Heart right ventricle (tissue), 16 donors: ENCODE results near the gene USP2. TPM values are rescaled to one million over a fixed set of nuclear protein-coding genes. Genes with fewer than 3 reads are reported as not detected.
A peak's percentile ranks its signal among the peaks of the same experiment; 100 is the strongest.

Experiments
- ATAC-seq, 8 donors: fragments of 200-7000 bp; cut with Tn5 transposase; one replicate each; pipeline ENCODE4 v1.9.1; 2020; ENCODE audit warnings: mild to moderate bottlenecking in 8 of 8, moderate library complexity in 8 of 8, moderate number of reproducible peaks in 1 of 8
- DNase-seq, 2 donors: peaks; one replicate each; pipeline ENCODE4 v3.0.0-alpha.2; 2020
- H3K27ac ChIP-seq, 10 donors: fragments of 200-600 bp; sonication (generic) in 2 of 10; one replicate each; pipeline versions ENCODE4 v1.5.0 to v1.8.0; 2020 to 2022; ENCODE audit warnings: mild to moderate bottlenecking in 3 of 10
- H3K27me3 ChIP-seq, 7 donors: fragments of 200-600 bp; one replicate each; pipeline ENCODE4 v1.8.0; 2021 to 2022; ENCODE audit warnings: mild to moderate bottlenecking in 2 of 7
- H3K36me3 ChIP-seq, 9 donors: fragments of 200-600 bp; sonication (generic) in 1 of 9; one replicate each; pipeline versions ENCODE4 v1.5.0 to v1.8.0; 2020 to 2022; ENCODE audit warnings: mild to moderate bottlenecking in 2 of 9
- H3K4me1 ChIP-seq, 9 donors: fragments of 200-600 bp; sonication (generic) in 1 of 9; one replicate each; pipeline versions ENCODE4 v1.5.0 to v1.8.0; 2020 to 2022; ENCODE audit warnings: mild to moderate bottlenecking in 4 of 9
- H3K4me3 ChIP-seq, 10 donors: fragments of 200-600 bp; sonication (generic) in 2 of 10; one replicate each; pipeline versions ENCODE4 v1.5.0 to v1.8.0; 2020 to 2022; ENCODE audit warnings: mild to moderate bottlenecking in 7 of 10, moderate library complexity in 2 of 10
- H3K9me3 ChIP-seq, 11 donors: fragments of 200-600 bp in 10 of 11; sonication (generic) in 2 of 11; one replicate each; pipeline versions ENCODE4 v1.5.0 to v1.8.0; 2013 to 2022; ENCODE audit warnings: mild to moderate bottlenecking in 2 of 11, control low read depth in 1 of 11, moderate library complexity in 1 of 11
- CTCF ChIP-seq, 9 donors: fragments of 200-600 bp; sonication (generic) in 2 of 9; IDR thresholded peaks; one replicate each; pipeline versions ENCODE4 v1.5.0 to v1.8.0; 2021 to 2022; ENCODE audit warnings: antibody characterized with exemption in 9 of 9, mild to moderate bottlenecking in 5 of 9, moderate library complexity in 1 of 9
- WGBS, 2 donors: extraction: QIAGEN DNeasy Blood & Tissue Kit; methylation state at CpG; one replicate each; pipeline ENCODE4 v1.1.7; 2013; ENCODE audit warnings: inconsistent platforms in 1 of 2; 5-methylcytosine and 5-hydroxymethylcytosine counted together
- intact Hi-C, 10 donors: fragments of 100-400 bp; cut with DNase I; formaldehyde crosslinking; loops; one replicate each; pipeline versions ENCODE4 v1.11.1 to v1.14.2; 2022
- polyA plus RNA-seq, 2 donors: library from polyadenylated mRNA; stranded (reverse); fragments of 200-250 nt; gene quantifications; one replicate each; pipeline ENCODE4 v1.2.3, GENCODE V29; 2013
- total RNA-seq, 10 donors: library from RNA; stranded (reverse); fragmentation: NEBNext Ultra II Directional in 3 of 10; extraction: Animal tissue kit (Norgen Biotek cat#: 25700) in 3 of 10; gene quantifications; one replicate each; pipeline versions ENCODE4 v1.2.1 to v1.2.4, GENCODE V29; 2021 to 2023
- donor health status: Arrhythmogenic right ventricular cardiomyopathy.
- donor health status: ischemic (EF 13 %, LVEDD 7.1; RV severe dilation, severe dysfunction).
- donor health status: healthy with polysubstance abuse.
- donor health status: DM: no; HTN: yes; CAD: no.
- donor health status: DM: no; HTN: no; CAD: no.
- donor health status: ischemic (EF 25% LVEDD 6.9; RV normal size, moderate dysfunction).
- donor health status: ischemic (EF 25% LVEDD 5.7; RV mildly dilated, moderate dysfunction).
- donor health status: healthy.
- donor health status: DM: yes; HTN: yes; CAD: no.
- donor health status: Ischemic cardiomyopathy.
- donor health status: ischemic (EF 35%, LVEDD 5.7; RV mildly dilated, moderate dysfunction).
- donor health status: nonischemic (EF 11% LVEDD 7.7; RV severe dilation, severe dysfunction).
- donor health status: DM: yes; HTN: yes; CAD: no.
- donor health status: PGD.
- donor health status: ischemic (EF 29% LVEDD 5.4; RV normal size, mild dysfunction).
- donor health status: nonischemic (EF 23%, LVEDD 6.1; RV moderate dilation, normal function).

Gene USP2
- total and polyA plus RNA-seq, 12 donors: 42.0 to 183 (median 130) TPM

DNA sequence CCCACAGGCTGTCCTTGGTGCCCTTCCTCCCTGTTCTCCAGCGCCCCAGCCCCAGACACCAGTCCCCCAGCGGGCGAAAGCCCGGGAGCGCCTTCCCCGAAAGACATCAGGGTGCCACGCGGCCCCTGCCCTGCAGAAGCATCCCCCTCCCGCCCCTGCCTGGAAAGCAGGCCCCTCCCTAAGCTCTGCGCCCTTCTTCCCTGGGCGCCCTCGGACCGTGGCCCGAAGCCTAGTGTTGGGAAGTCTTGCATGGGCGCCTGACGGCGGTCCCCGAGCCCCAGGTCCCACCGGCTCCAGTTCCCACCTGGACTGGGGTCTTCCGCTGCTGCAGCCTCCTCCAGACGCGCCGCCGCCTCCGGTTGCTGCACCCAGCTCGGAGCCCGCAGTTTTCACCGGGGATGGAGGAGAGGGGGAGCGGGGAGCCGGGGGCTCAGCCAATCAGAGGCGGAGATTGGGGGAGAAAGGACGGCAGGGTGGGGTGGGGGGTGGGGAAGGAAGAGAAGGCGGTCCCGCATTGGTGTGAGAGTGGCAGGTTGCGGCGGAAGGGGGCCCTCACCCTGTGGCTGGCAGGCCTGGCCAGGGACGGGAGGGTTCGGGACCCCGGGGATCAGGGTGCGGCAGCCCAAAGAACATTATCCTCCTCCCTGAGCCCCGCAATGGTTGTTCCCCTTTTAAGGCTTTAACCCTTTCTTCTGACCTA, 41.5 kb upstream of the USP2 start, which contains the start of gene THY1:
Gene THY1 (minus strand): TSS at position 364 of the 700 bp plus-strand sequence. CDS start 2,267 bp downstream, outside the sequence.
- Histone ChIP-seq H3K4me3 (peak within 1 kb of the TSS; percentile 4 to 64 (median 60)), H3K27ac (peak within 1 kb of the TSS in 6 of 10 donors; percentile 22 to 75 (median 55)), H3K36me3 (peaks cover 0 to 4% (median 0%) of the 10 kb centered on the region in 9 donors), H3K27me3 (peaks cover 0 to 54% (median 48%) of the 10 kb centered on the region in 7 donors), H3K9me3 (no peaks in the 10 kb centered on the region), H3K4me1 (peaks cover 7 to 33% (median 18%) of the 10 kb centered on the region in 9 donors)
- WGBS, 2 donors: 2 to 4% methylated on average over 41 of the region's 41 CpGs
- DNase-seq (no peak), ATAC-seq (peak in 6 of 8 donors; percentile 27 to 71 (median 44))
- TF ChIP-seq CTCF (IDR thresholded peaks at IDR 0.05): no peak
- intact Hi-C loops: loop anchor here in 1 of 10 donors (5.0 kb wide), 1 partner anchor 49 kb away; no protein-coding TSS in a partner anchor

GRCh38 chr11:119421941-119422808, 40.7 kb upstream of the USP2 start:
- peaks cover 7 to 33% (median 18%) of the 10 kb centered on the region in 9 donors for H3K4me1 ChIP-seq

GRCh38 chr11:119421351-119421750, 39.9 kb upstream of the USP2 start:
- intact Hi-C loops: loop anchor here in 1 of 10 donors (5.0 kb wide), 1 partner anchor 51 kb away; no protein-coding TSS in a partner anchor
- Histone ChIP-seq H3K4me1 (peaks cover 7 to 33% (median 18%) of the 10 kb centered on the region in 9 donors), H3K9me3 (no peaks in the 10 kb centered on the region), H3K4me3 (peak overlapping the region in 8 of 10 donors; percentile 28 to 64 (median 61)), H3K27ac (no peak overlapping the region), H3K36me3 (peaks cover 0 to 4% (median 0%) of the 10 kb centered on the region in 9 donors), H3K27me3 (peaks cover 0 to 54% (median 48%) of the 10 kb centered on the region in 7 donors)
- ATAC-seq (no peak), DNase-seq (no peak)
- no peak for TF ChIP-seq CTCF (IDR thresholded peaks at IDR 0.05)
- WGBS, 2 donors: 15 to 17% methylated on average over 8 of the region's 8 CpGs

More at GRCh38 chr11:119421941-119422808, 40.7 kb upstream of the USP2 start:
- WGBS, 2 donors: 1% methylated on average over 48 to 49 of the region's 49 CpGs
- Histone ChIP-seq H3K36me3 (peaks cover 0 to 4% (median 0%) of the 10 kb centered on the region in 9 donors), H3K27ac (peak overlapping the region in 6 of 10 donors; percentile 22 to 75 (median 55)), H3K9me3 (no peaks in the 10 kb centered on the region), H3K27me3 (peaks cover 0 to 54% (median 48%) of the 10 kb centered on the region in 7 donors), H3K4me3 (peak overlapping the region; percentile 4 to 64 (median 60))
- ATAC-seq (peak in 7 of 8 donors; percentile 26 to 73 (median 50)), DNase-seq (peak in 1 of 2 donors; percentile 30)
- TF ChIP-seq CTCF (IDR thresholded peaks at IDR 0.05): no peak
- intact Hi-C loops: loop anchor here in 1 of 10 donors (5.0 kb wide), 1 partner anchor 50 kb away; no protein-coding TSS in a partner anchor

DNA sequence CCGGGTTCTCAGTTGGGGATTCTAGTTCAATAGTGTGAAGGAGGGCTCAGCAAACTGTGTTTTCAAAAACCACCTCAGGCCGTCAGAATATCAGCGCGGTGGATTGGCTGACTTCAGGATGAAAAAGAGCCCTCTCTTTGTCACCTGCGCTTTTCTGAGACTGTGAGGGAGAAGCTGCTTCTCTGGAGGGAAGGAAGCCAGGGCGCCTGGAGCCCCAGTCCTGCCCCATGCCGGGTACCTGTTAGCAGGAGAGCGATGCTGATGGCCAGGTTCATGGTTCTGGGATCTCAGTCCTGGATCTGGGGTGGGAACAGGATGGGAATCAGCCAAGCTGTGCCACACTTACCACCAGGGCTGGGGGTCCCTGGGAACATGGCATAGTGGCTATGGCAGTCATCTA, 39.1 kb upstream of the USP2 start:
- WGBS, 2 donors: 89% methylated on average over 8 of the region's 8 CpGs
- TF ChIP-seq CTCF (IDR thresholded peaks at IDR 0.05): no peak
- Histone ChIP-seq H3K27me3 (peaks cover 0 to 54% (median 48%) of the 10 kb centered on the region in 7 donors), H3K9me3 (no peaks in the 10 kb centered on the region), H3K27ac (no peak overlapping the region), H3K36me3 (peaks cover 0 to 4% (median 0%) of the 10 kb centered on the region in 9 donors), H3K4me3 (peak overlapping the region in 1 of 10 donors; percentile 59), H3K4me1 (peaks cover 7 to 33% (median 18%) of the 10 kb centered on the region in 9 donors)
- DNase-seq (no peak), ATAC-seq (no peak)
- intact Hi-C loops: loop anchor here in 1 of 10 donors (5.0 kb wide), 1 partner anchor 52 kb away; no protein-coding TSS in a partner anchor
